CD4-positive, alpha-beta T cell (primary cell): ENCODE results near the gene CHL1. TPM values are rescaled to one million over a fixed set of nuclear protein-coding genes. Genes with fewer than 3 reads are reported as not detected.

Experiments
- ATAC-seq: fragments of 200-7000 bp; cut with Tn5 transposase; one replicate; pipeline ENCODE4 v1.10.0; 2022; ENCODE audit warnings: mild to moderate bottlenecking; ENCODE audit not compliant: poor library complexity
- CTCF ChIA-PET: fragments of 350-600 bp; sonication (Branson Sonifier 250); formaldehyde crosslinking; loops from one replicate; lab custom pipeline; 2021; ENCODE audit warnings: antibody characterized with exemption, inconsistent platforms; lab: Charles Lee
- POLR2A ChIA-PET: fragments of 350-600 bp; sonication (Branson Sonifier 250); formaldehyde crosslinking; loops from one replicate; lab custom pipeline; 2021; ENCODE audit warnings: antibody characterized with exemption, inconsistent platforms; lab: Charles Lee
- DNase-seq, 14 experiments: peaks; one replicate each; pipeline ENCODE4 v3.0.0-alpha.2; 2013 to 2020; ENCODE audit warnings: mixed read lengths in 2 of 14
- H3K27ac ChIP-seq, 2 donors: one replicate each; pipeline versions ENCODE4 v1.5.1 to v1.7.0; 2013; ENCODE audit warnings: low read length in 2 of 2, low read depth in 1 of 2, mild to moderate bottlenecking in 1 of 2
- H3K27me3 ChIP-seq, 2 experiments: 1 replicate in 1 of 2; 2 replicates in 1 of 2; pipeline versions ENCODE4 v1.6.1 to v1.7.0; 2013; ENCODE audit warnings: low read length in 2 of 2, control low read depth in 1 of 2, mild to moderate bottlenecking in 1 of 2, moderate library complexity in 1 of 2; ENCODE audit not compliant: insufficient read depth in 2 of 2, control insufficient read depth in 1 of 2
- H3K36me3 ChIP-seq: one replicate; pipeline ENCODE4 v1.6.1; 2013; ENCODE audit warnings: low read length, control low read depth; ENCODE audit not compliant: insufficient read depth
- H3K4me1 ChIP-seq: one replicate; pipeline ENCODE4 v1.6.1; 2013; ENCODE audit warnings: low read length, control low read depth; ENCODE audit not compliant: insufficient read depth
- H3K4me3 ChIP-seq: one replicate; pipeline ENCODE4 v1.5.1; 2013; ENCODE audit warnings: mild to moderate bottlenecking, low read length, moderate library complexity
- H3K9me3 ChIP-seq, 2 experiments: 1 replicate in 1 of 2; 2 replicates in 1 of 2; pipeline versions ENCODE4 v1.6.1 to v1.7.0; 2013; ENCODE audit warnings: low read length in 2 of 2, mild to moderate bottlenecking in 2 of 2, control low read depth in 1 of 2, moderate library complexity in 1 of 2; ENCODE audit not compliant: control insufficient read depth in 1 of 2, insufficient read depth in 1 of 2
- H3K27ac Mint-ChIP-seq: one replicate; pipeline ENCODE4 v1.8.0; 2020; ENCODE audit warnings: mixed read lengths
- H3K27me3 Mint-ChIP-seq: one replicate; pipeline ENCODE4 v1.8.0; 2021; ENCODE audit warnings: mixed read lengths
- H3K36me3 Mint-ChIP-seq: one replicate; pipeline ENCODE4 v1.8.0; 2021; ENCODE audit warnings: low read depth, mixed read lengths
- H3K4me1 Mint-ChIP-seq: one replicate; pipeline ENCODE4 v1.8.0; 2021; ENCODE audit warnings: low read depth, mixed read lengths
- H3K4me3 Mint-ChIP-seq: one replicate; pipeline ENCODE4 v1.8.0; 2020; ENCODE audit warnings: mild to moderate bottlenecking, mixed read lengths
- H3K9me3 Mint-ChIP-seq: one replicate; pipeline ENCODE4 v1.8.0; 2020; ENCODE audit warnings: mixed read lengths
- CTCF ChIP-seq: fragments of 200-600 bp; IDR thresholded peaks from one replicate; pipeline ENCODE4 v1.8.0; 2022; ENCODE audit warnings: antibody characterized with exemption, mild to moderate bottlenecking
- intact Hi-C, 2 experiments: fragments of 100-400 bp; cut with DNase I in 1 of 2; cut with micrococcal nuclease in 1 of 2; formaldehyde crosslinking; loops; one replicate each; pipeline versions ENCODE4 v1.15.1 to v1.9.0; 2023 to 2025; cut with DNase I, micrococcal nuclease
- total RNA-seq, 174 experiments: library from RNA in 2 of 174; stranded (reverse) in 2 of 174; gene quantifications; one replicate each; pipeline ENCODE4 v1.2.3 and lab custom pipeline; 2021 to 2026

The CHL1 gene
- total RNA-seq, 2 experiments from 2014 or later = not detected

GRCh38 chr3:280681-281080, 84.1 kb downstream of the CHL1 start:
- intact Hi-C loops = no loop called here
- POLR2A ChIA-PET = no interaction called here
- no peak for TF ChIP-seq CTCF
- Mint-ChIP-seq H3K36me3 (no peaks in the 10 kb centered on the region), H3K27ac (no peak overlapping the region), H3K27me3 (no peaks in the 10 kb centered on the region), H3K9me3 (peaks cover 8% of the 10 kb centered on the region), H3K4me3 (no peak overlapping the region), H3K4me1 (no peaks in the 10 kb centered on the region)
- no peak for DNase-seq
- no peaks in the 10 kb centered on the region for H3K27me3 ChIP-seq
- CTCF ChIA-PET = no interaction called here
- no peaks in the 10 kb centered on the region for H3K4me1 ChIP-seq
- H3K36me3 ChIP-seq = no peaks in the 10 kb centered on the region
- peaks cover 0 to 3% of the 10 kb centered on the region in 2 experiments for H3K9me3 ChIP-seq
- no peak for ATAC-seq
- no peak overlapping the region for H3K27ac ChIP-seq
- H3K4me3 ChIP-seq = no peak overlapping the region

- Histone ChIP-seq H3K27ac (no peak overlapping the region), H3K4me3 (no peak overlapping the region), H3K4me1 (no peaks in the 10 kb centered on the region), H3K27me3 (no peaks in the 10 kb centered on the region), H3K9me3 (no peaks in the 10 kb centered on the region), H3K36me3 (no peaks in the 10 kb centered on the region)
- H3K36me3 Mint-ChIP-seq = no peaks in the 10 kb centered on the region
- ChIA-PET POLR2A (no interaction called here), CTCF (no interaction called here)
- ATAC-seq (no peak), DNase-seq (no peak)
- intact Hi-C loops = no loop called here
- no peak overlapping the region for H3K4me3 Mint-ChIP-seq
- no peaks in the 10 kb centered on the region for H3K27me3 Mint-ChIP-seq
- no peak for TF ChIP-seq CTCF
- peaks cover 9% of the 10 kb centered on the region for H3K9me3 Mint-ChIP-seq
- H3K4me1 Mint-ChIP-seq = no peaks in the 10 kb centered on the region
- no peak overlapping the region for H3K27ac Mint-ChIP-seq
Observed at GRCh38 chr3:284322-284721, 87.8 kb downstream of the CHL1 start.

DNA sequence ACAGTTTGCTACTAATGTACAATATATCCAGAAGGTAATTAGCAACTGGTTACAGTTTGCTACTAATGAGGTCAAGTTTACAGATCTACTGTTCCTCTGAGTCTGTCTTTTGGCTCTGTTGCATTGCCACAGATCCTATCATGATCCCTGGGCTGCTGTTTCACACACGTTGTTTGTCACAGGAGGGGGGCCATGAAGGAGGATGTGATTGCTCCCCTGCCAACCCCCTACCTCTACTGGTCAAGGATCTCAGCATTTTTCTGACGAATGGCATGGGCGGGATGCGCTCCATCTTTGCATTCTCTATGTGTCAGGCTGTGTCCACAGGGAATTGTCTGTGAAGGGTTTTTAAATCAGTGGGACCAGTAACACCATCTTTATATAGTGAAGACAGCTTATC, 91.9 kb downstream of the CHL1 start:
- ChIA-PET CTCF (no interaction called here), POLR2A (no interaction called here)
- DNase-seq (no peak), ATAC-seq (no peak)
- Mint-ChIP-seq H3K27me3 (no peaks in the 10 kb centered on the region), H3K36me3 (no peaks in the 10 kb centered on the region), H3K4me3 (no peak overlapping the region), H3K9me3 (peaks cover 4% of the 10 kb centered on the region), H3K27ac (no peak overlapping the region), H3K4me1 (no peaks in the 10 kb centered on the region)
- H3K27ac ChIP-seq = no peak overlapping the region
- no peak for TF ChIP-seq CTCF
- no peaks in the 10 kb centered on the region for H3K4me1 ChIP-seq
- no peaks in the 10 kb centered on the region for H3K9me3 ChIP-seq
- H3K36me3 ChIP-seq = no peaks in the 10 kb centered on the region
- H3K27me3 ChIP-seq = no peaks in the 10 kb centered on the region
- H3K4me3 ChIP-seq = no peak overlapping the region
- intact Hi-C loops = no loop called here
